ENCODE data around the gene GLI1.

- TF ChIP-seq EP300 (IDR thresholded peaks at IDR 0.05) (no peak), POLR2A (IDR thresholded peaks at IDR 0.05; ENCODE audit: low read depth) (no peak)
These were observed 1.8 kb downstream of the GLI1 start for GRCh38 chr12:57461276-57461916.

All from esophagus muscularis mucosa (tissue), 2 donors.